Epithelial cell of esophagus (primary cell): ENCODE measurements around the gene TRPM5.

Experiments used
- DNase-seq: peaks from one replicate; pipeline ENCODE4 v3.0.0; 2010; ENCODE audit warnings: low read depth
- H3K4me3 ChIP-seq: 2 replicates; pipeline ENCODE4 v1.5.1; 2011; ENCODE audit warnings: mild to moderate bottlenecking, low read length, control low read depth
- CTCF ChIP-seq: IDR thresholded peaks from 2 replicates; pipeline ENCODE4 v1.5.1; 2011; ENCODE audit warnings: low read depth, mild to moderate bottlenecking, low read length, control low read depth, inconsistent platforms; ENCODE audit not compliant: insufficient read depth; ENCODE audit errors: missing control alignments

The TRPM5 gene

GRCh38 chr11:2443881-2444820 lies at the start of gene TRPM5:
Gene TRPM5, minus strand, starts transcription at chr11:2444514. Its CDS starts 21,478 bp downstream, at chr11:2423036.
- no peak for DNase-seq
- no peak for TF ChIP-seq CTCF
- no peak within 1 kb of the TSS for H3K4me3 ChIP-seq

- no peak for TF ChIP-seq CTCF
- H3K4me3 ChIP-seq, result no peak overlapping the region
- no peak for DNase-seq
Observed at GRCh38 chr11:2489083-2489482, 44.8 kb upstream of the TRPM5 start.

DNA sequence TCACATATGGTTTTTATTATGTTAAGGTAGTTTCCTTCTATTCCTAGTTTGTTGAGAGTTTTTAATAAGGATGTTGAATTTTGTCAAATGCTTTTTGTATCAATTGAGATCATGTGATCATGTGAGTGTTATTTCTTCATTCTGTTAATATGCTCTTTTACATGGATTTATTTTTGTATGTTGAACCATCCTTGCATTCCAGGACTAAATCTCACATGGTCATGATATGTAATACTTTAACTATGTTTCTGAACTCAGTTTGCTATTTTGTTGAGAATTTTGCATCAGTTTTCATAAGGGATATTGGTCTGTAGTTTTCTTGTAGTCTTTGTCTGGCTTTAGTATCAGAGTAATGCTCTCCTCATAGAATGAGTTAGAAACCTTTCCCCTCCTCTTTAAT lies 43.7 kb upstream of the TRPM5 start:
- no peak overlapping the region for H3K4me3 ChIP-seq
- no peak for DNase-seq
- TF ChIP-seq CTCF, result no peak

GRCh38 chr11:2484576-2485125 lies 40.3 kb upstream of the TRPM5 start:
- TF ChIP-seq CTCF, result no peak
- no peak for DNase-seq

DNA sequence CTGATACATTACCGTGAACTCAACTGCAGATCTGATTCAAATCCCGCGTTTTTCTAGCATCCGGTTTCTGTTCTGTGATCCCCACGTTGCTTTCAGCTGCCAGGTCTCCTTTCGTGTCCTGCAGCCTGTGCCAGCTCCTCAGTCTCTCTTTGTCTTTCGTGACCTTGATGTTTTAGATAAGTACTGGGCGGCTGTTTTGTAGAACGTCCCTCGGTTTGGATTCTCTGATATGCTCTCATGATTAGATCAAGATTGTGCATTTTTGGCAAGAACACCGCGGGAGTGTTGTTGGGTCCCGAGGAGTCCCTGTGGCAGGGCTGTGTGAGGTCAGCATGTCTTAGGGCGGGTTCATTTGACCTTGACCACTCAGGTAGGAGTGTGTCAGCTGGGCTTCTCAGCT lies 39.1 kb upstream of the TRPM5 start:
- DNase-seq, result no peak
- TF ChIP-seq CTCF, result no peak

More at GRCh38 chr11:2484576-2485125, 40.3 kb upstream of the TRPM5 start:
- H3K4me3 ChIP-seq, result no peak overlapping the region

DNA sequence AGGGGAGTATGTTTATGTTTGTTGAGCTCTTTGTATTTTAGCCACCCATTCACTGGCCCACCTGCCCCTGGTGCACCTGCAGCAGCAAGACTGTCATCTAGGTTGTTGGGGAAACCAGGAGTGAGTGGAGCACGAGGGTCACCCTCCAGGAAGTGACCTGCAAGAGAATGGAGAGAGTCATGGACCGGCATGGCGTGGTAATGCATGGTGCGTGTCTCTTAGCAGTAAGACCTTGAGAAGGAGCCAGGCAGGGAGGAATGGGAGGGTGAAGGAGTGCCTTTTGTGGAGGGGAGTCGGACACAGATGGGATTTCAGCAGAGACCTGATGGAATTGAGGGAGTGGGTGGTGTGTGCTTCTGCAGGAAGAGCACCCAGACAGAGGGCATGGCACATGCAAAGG lies 38.4 kb upstream of the TRPM5 start:
- DNase-seq, result no peak
- no peak overlapping the region for H3K4me3 ChIP-seq
- TF ChIP-seq CTCF, result no peak

More for the DNA sequence above, 39.1 kb upstream of the TRPM5 start:
- no peak overlapping the region for H3K4me3 ChIP-seq
